Endothelial cell of umbilical vein (primary cell): ENCODE measurements around the gene PRKAG2. TPM values are rescaled to one million over a fixed set of nuclear protein-coding genes. Genes with fewer than 3 reads are reported as not detected.

ENCODE experiments used
- BruUV-seq: library from RNA; stranded (reverse); fragments of 400-500 nt; replicated peaks from 2 replicates; lab custom pipeline; 2021; lab: Mats Ljungman, UMichigan
- CTCF ChIA-PET: fragments of 300-600, 350-600 bp; sonication (Branson Sonifier 250); formaldehyde crosslinking; loops from one replicate; lab custom pipeline; 2021; ENCODE audit warnings: antibody characterized with exemption, inconsistent platforms; lab: Charles Lee
- POLR2A ChIA-PET: fragments of 300-600, 350-600 bp; sonication (Branson Sonifier 250); formaldehyde crosslinking; loops from one replicate; lab custom pipeline; 2021; ENCODE audit warnings: antibody characterized with exemption, inconsistent platforms; lab: Charles Lee
- DNase-seq: peaks from one replicate; pipeline ENCODE4 v3.0.0-alpha.2; 2011; ENCODE audit warnings: low read depth, low spot score
- FAIRE-seq: peaks from 2 replicates; lab custom pipeline; 2011; peaks lifted over from hg19 to GRCh38; lab: Jason Lieb, UNC
- H2AFZ ChIP-seq: 2 replicates; pipeline ENCODE4 v1.6.0; 2012; ENCODE audit warnings: low read depth, low read length, control low read depth, inconsistent platforms
- H3K27ac ChIP-seq: 2 replicates; pipeline ENCODE4 v1.5.1; 2011; ENCODE audit warnings: low read depth, mild to moderate bottlenecking, control low read depth, low read length, moderate library complexity; ENCODE audit not compliant: insufficient read depth
- H3K27me3 ChIP-seq, 2 experiments: 2 replicates each; pipeline versions ENCODE4 v1.6.0 to v1.6.1; 2011; ENCODE audit warnings: low read length in 2 of 2, mixed read lengths in 1 of 2; ENCODE audit not compliant: control insufficient read depth in 2 of 2, insufficient read depth in 2 of 2
- H3K36me3 ChIP-seq, 2 experiments: 2 replicates in 1 of 2; 3 replicates in 1 of 2; pipeline ENCODE4 v1.5.1; 2011; ENCODE audit warnings: low read length in 2 of 2, mild to moderate bottlenecking in 1 of 2, moderate library complexity in 1 of 2; ENCODE audit not compliant: control insufficient read depth in 2 of 2, insufficient read depth in 2 of 2; ENCODE audit errors: extremely low read depth in 1 of 2
- H3K4me1 ChIP-seq: 3 replicates; pipeline ENCODE4 v1.5.1; 2011; ENCODE audit warnings: mild to moderate bottlenecking, low read length; ENCODE audit not compliant: control insufficient read depth, insufficient read depth; ENCODE audit errors: extremely low read depth
- H3K4me2 ChIP-seq: 2 replicates; pipeline ENCODE4 v1.6.1; 2011; ENCODE audit warnings: low read length, control low read depth, mixed read lengths; ENCODE audit not compliant: insufficient read depth
- H3K4me3 ChIP-seq, 3 experiments: fragments of 200-600 bp in 1 of 3; sonication (generic), shearing (Covaris generic) in 1 of 3; replicated peaks in 1 of 3; 2 replicates each; pipeline ENCODE4 v1.5.1; 2011 to 2016; ENCODE audit warnings: control low read depth in 3 of 3, low read length in 3 of 3, mild to moderate bottlenecking in 2 of 3, inconsistent platforms in 1 of 3, low read depth in 1 of 3, moderate library complexity in 1 of 3; ENCODE audit not compliant: insufficient read depth in 1 of 3
- H3K79me2 ChIP-seq: 2 replicates; pipeline ENCODE4 v1.6.0; 2012; ENCODE audit warnings: low read length, inconsistent platforms; ENCODE audit not compliant: control insufficient read depth, insufficient read depth
- H3K9ac ChIP-seq: replicated peaks from 2 replicates; pipeline ENCODE3; 2011; ENCODE audit warnings: low read length, control low read depth; ENCODE audit not compliant: insufficient read depth; ENCODE audit errors: extremely low read depth
- H3K9me1 ChIP-seq: replicated peaks from 3 replicates; pipeline ENCODE4 v1.6.0; 2011; ENCODE audit warnings: mild to moderate bottlenecking, low read length; ENCODE audit not compliant: control insufficient read depth, insufficient read depth; ENCODE audit errors: extremely low read depth
- H3K9me3 ChIP-seq: replicated peaks from 2 replicates; pipeline ENCODE4 v1.5.1; 2012; ENCODE audit warnings: low read length, inconsistent platforms; ENCODE audit not compliant: control insufficient read depth, insufficient read depth
- H4K20me1 ChIP-seq: replicated peaks from 2 replicates; pipeline ENCODE3; 2011; ENCODE audit warnings: mild to moderate bottlenecking, low read length; ENCODE audit not compliant: control insufficient read depth, insufficient read depth; ENCODE audit errors: extremely low read depth
- CTCF ChIP-seq, 2 donors: IDR thresholded peaks; 1 replicate in 1 of 2; 2 replicates in 1 of 2; pipeline ENCODE4 v1.5.1; 2011; ENCODE audit warnings: low read length in 2 of 2, mild to moderate bottlenecking in 2 of 2, moderate library complexity in 2 of 2, control low read depth in 1 of 2, inconsistent platforms in 1 of 2, low read depth in 1 of 2; ENCODE audit not compliant: insufficient read depth in 1 of 2; ENCODE audit errors: extremely low read depth in 1 of 2
- EZH2 ChIP-seq: IDR thresholded peaks from 2 replicates; pipeline ENCODE4 v1.6.1; 2012; ENCODE audit warnings: borderline replicate concordance, low read depth, mild to moderate bottlenecking, moderate library complexity, low read length, inconsistent platforms; ENCODE audit not compliant: severe bottlenecking
- FOS ChIP-seq: IDR thresholded peaks from 2 replicates; pipeline ENCODE4 v1.6.1; 2011; ENCODE audit warnings: mild to moderate bottlenecking, low read length, moderate library complexity, borderline replicate concordance; ENCODE audit not compliant: insufficient read depth
- GATA2 ChIP-seq: IDR thresholded peaks from 2 replicates; pipeline ENCODE4 v1.7.0; 2011; ENCODE audit warnings: low read depth, mild to moderate bottlenecking, moderate library complexity, mixed read lengths, low read length; ENCODE audit not compliant: insufficient read length, insufficient read depth
- JUN ChIP-seq: IDR thresholded peaks from 2 replicates; pipeline ENCODE4 v1.6.1; 2011; ENCODE audit warnings: borderline replicate concordance, low read depth; ENCODE audit not compliant: insufficient read length, insufficient read depth
- MYC ChIP-seq: IDR thresholded peaks from one replicate; pipeline ENCODE4 v1.6.1; 2011; ENCODE audit warnings: mild to moderate bottlenecking, low read depth, low read length
- POLR2A ChIP-seq: IDR thresholded peaks from 2 replicates; pipeline ENCODE4 v1.6.1; 2012; ENCODE audit warnings: low read depth, mild to moderate bottlenecking, control low read depth, low read length
- POLR2AphosphoS5 ChIP-seq: IDR thresholded peaks from 2 replicates; pipeline ENCODE4 v1.6.1; 2012; ENCODE audit warnings: low read depth, mild to moderate bottlenecking, control low read depth, low read length, moderate library complexity; ENCODE audit not compliant: insufficient read depth
- dilution Hi-C: fragments of 300-500 bp; cut with MboI; formaldehyde crosslinking; loops from one replicate; pipeline ENCODE4 v1.15.0; 2019; ENCODE audit warnings: low sequenced_read_pairs; ENCODE audit not compliant: extremely low pct_ligation_motif_present
- intact Hi-C: fragments of 100-400 bp; cut with micrococcal nuclease; formaldehyde crosslinking; loops from one replicate; pipeline ENCODE4 v1.10.0; 2022
- polyA plus RNA-seq, 4 experiments: library from polyadenylated mRNA; depleted of rRNA in 3 of 4; stranded (reverse) in 3 of 4; unstranded in 1 of 4; fragments of >200 nt; gene quantifications; 2 replicates each; pipeline versions ENCODE4 v1.2.1 to v1.2.3, GENCODE V29; 2011 to 2012; ENCODE audit warnings: missing spikeins in 1 of 4
- total RNA-seq: library from RNA; stranded (reverse); gene quantifications from 2 replicates; pipeline ENCODE4 v1.2.3, GENCODE V29; 2021
- TF ChIP-seq, protein P1 (sequence below): IDR thresholded peaks from 2 replicates; pipeline ENCODE4 v1.6.1; 2011; ENCODE audit not compliant: insufficient read depth, insufficient read length

Gene PRKAG2
- total and polyA plus RNA-seq, 2 donors (not counting 3 experiments of a cell fraction or from before 2014, with no cell fraction given): 19.3 to 51.5 TPM

- Histone ChIP-seq H3K9me3 (no peaks in the 10 kb centered on the region), H3K4me2 (no peak overlapping the region), H3K27me3 (peaks cover 3 to 7% of the 10 kb centered on the region in 2 experiments), H2AFZ (no peak overlapping the region), H3K4me1 (no peaks in the 10 kb centered on the region), H3K79me2 (no peaks in the 10 kb centered on the region), H3K36me3 (no peaks in the 10 kb centered on the region), H4K20me1 (no peaks in the 10 kb centered on the region), H3K9me1 (no peaks in the 10 kb centered on the region), H3K27ac (no peak overlapping the region), H3K9ac (no peak overlapping the region), H3K4me3 (no peak overlapping the region)
- dilution Hi-C loops (no loop called here), intact Hi-C loops (no loop called here)
- TF ChIP-seq CTCF (IDR thresholded peaks at IDR 0.05; ENCODE audit: extremely low read depth in 1 of 2, insufficient read depth in 1 of 2, low read depth in 1 of 2, low read length in 2 of 2): no peak
- TF ChIP-seq MYC: no peak
- no peak for TF ChIP-seq JUN
- TF ChIP-seq POLR2AphosphoS5: no peak
- no peak for TF ChIP-seq POLR2A
- no peak for TF ChIP-seq GATA2
- no peak for TF ChIP-seq EZH2
- TF ChIP-seq, protein P1, sequence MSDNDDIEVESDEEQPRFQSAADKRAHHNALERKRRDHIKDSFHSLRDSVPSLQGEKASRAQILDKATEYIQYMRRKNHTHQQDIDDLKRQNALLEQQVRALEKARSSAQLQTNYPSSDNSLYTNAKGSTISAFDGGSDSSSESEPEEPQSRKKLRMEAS: no peak
- no peak for TF ChIP-seq FOS
- no peak for DNase-seq
- POLR2A ChIA-PET: no interaction called here
- no peak for FAIRE-seq
- BruUV-seq: no TSS peak
- CTCF ChIA-PET: no interaction called here
Observed at GRCh38 chr7:151802469-151802846, 74.5 kb downstream of the PRKAG2 start.
